Transverse colon (tissue), 4 donors: ENCODE results near the gene ABHD6. TPM values are rescaled to one million over a fixed set of nuclear protein-coding genes. Genes with fewer than 3 reads are reported as not detected.

ENCODE experiments used
- DNase-seq: peaks from one replicate; pipeline ENCODE4 v3.0.0-alpha.2; 2019
- H3K27ac ChIP-seq, 4 donors: fragments of 200-600 bp; sonication (generic); 2 replicates each; pipeline ENCODE4 v1.5.1; 2016 to 2018; ENCODE audit warnings: inconsistent platforms in 4 of 4
- H3K27me3 ChIP-seq: fragments of 200-600 bp; sonication (generic); 2 replicates; pipeline ENCODE4 v1.5.1; 2017; ENCODE audit warnings: inconsistent platforms
- H3K36me3 ChIP-seq, 4 donors: fragments of 200-600 bp; sonication (generic); 2 replicates each; pipeline ENCODE4 v1.5.1; 2017 to 2019; ENCODE audit warnings: inconsistent platforms in 4 of 4
- H3K4me1 ChIP-seq, 4 donors: fragments of 200-600 bp; sonication (generic); 2 replicates each; pipeline ENCODE4 v1.5.1; 2017 to 2020; ENCODE audit warnings: inconsistent platforms in 4 of 4
- H3K4me3 ChIP-seq, 4 donors: fragments of 200-600 bp; sonication (generic); 1 replicate in 1 of 4; 2 replicates in 3 of 4; pipeline versions ENCODE4 v1.5.1 to v1.6.1; 2017 to 2019; ENCODE audit warnings: inconsistent platforms in 4 of 4
- H3K9me3 ChIP-seq, 2 donors: fragments of 200-600 bp; sonication (generic); 2 replicates each; pipeline ENCODE4 v1.5.1; 2017 to 2019; ENCODE audit warnings: inconsistent platforms in 2 of 2
- EP300 ChIP-seq: sonication (generic); formaldehyde crosslinking; IDR thresholded peaks from one replicate; pipeline ENCODE4 v1.6.1; 2017; ENCODE audit warnings: antibody characterized with exemption, low read depth
- POLR2A ChIP-seq: fragments of 450-650 bp; IDR thresholded peaks from one replicate; pipeline ENCODE4 v1.6.1; 2016; ENCODE audit warnings: antibody characterized with exemption, mild to moderate bottlenecking, moderate library complexity
- POLR2AphosphoS5 ChIP-seq, 3 donors: sonication (generic); formaldehyde crosslinking; IDR thresholded peaks; one replicate each; pipeline ENCODE4 v1.6.1; 2016; ENCODE audit warnings: antibody characterized with exemption in 3 of 3
- WGBS, 2 donors: methylation state at CpG; one replicate each; pipeline ENCODE4 v1.1.5; 2018; ENCODE audit warnings: low coverage in 1 of 2; 5-methylcytosine and 5-hydroxymethylcytosine counted together
- in situ Hi-C, 4 donors: fragments of 200-750 bp; cut with MboI; loops; one replicate each; pipeline versions ENCODE4 v1.15.0 to v1.15.1; 2017; ENCODE audit warnings: low sequenced_read_pairs in 3 of 4, low pct_ligation_motif_present in 1 of 4, low pct_unique_long_range_greater_than_20kb in 1 of 4
- intact Hi-C: fragments of 100-400 bp; cut with DNase I; formaldehyde crosslinking; loops from one replicate; pipeline ENCODE4 v1.15.1; 2023; ENCODE audit warnings: low total_unique reads
- total RNA-seq, 4 donors: library from RNA; depleted of rRNA; stranded (reverse); fragments of >200 nt; gene quantifications; one replicate each; pipeline ENCODE4 v1.1.0, GENCODE V29; 2016
- TF ChIP-seq, protein P1 (sequence below), 5 experiments: fragments of 200-600 bp in 3 of 5; fragments of 450-650 bp in 2 of 5; sonication (generic) in 3 of 5; IDR thresholded peaks; 1 replicate in 2 of 5; 2 replicates in 3 of 5; pipeline ENCODE4 v1.5.1; 2016 to 2017; ENCODE audit warnings: antibody characterized with exemption in 5 of 5, inconsistent platforms in 3 of 5, mild to moderate bottlenecking in 2 of 5, moderate library complexity in 1 of 5

Gene ABHD6
- total RNA-seq, 4 donors from 2014 or later, result 5.2 to 68.1 (median 32.0) TPM

DNA sequence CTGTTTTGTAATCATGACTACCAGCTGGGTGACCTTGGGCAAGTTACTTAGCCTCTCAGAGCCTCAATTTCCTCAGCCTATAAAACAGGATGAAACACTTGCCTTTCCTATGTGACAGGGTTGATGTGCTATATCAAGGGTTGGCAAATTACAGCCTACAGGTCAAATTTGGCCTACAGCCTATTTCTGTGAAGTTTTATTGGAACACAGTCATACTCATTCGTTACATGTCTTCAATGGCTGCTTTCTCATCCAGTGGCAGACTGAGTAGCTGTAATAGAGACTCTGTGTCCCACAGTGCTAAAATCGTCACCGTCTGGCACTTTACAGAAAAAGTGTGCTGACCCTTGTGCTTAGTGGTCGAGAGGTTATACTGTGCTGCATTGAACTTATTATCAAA, 16.6 kb downstream of the ABHD6 start:
- no peaks in the 10 kb centered on the region for H3K27me3 ChIP-seq
- H3K27ac ChIP-seq, result peak overlapping the region; percentile 32 to 78 (median 58)
- H3K36me3 ChIP-seq, result peaks cover 0 to 12% (median 4%) of the 10 kb centered on the region in 4 donors
- WGBS, 2 donors, result 20 to 63% methylated on average over 2 to 4 of the region's 4 CpGs
- in situ Hi-C loops (no loop called here), intact Hi-C loops (no loop called here)
- H3K4me3 ChIP-seq, result no peak overlapping the region
- H3K9me3 ChIP-seq, result no peaks in the 10 kb centered on the region
- TF ChIP-seq, protein P1, sequence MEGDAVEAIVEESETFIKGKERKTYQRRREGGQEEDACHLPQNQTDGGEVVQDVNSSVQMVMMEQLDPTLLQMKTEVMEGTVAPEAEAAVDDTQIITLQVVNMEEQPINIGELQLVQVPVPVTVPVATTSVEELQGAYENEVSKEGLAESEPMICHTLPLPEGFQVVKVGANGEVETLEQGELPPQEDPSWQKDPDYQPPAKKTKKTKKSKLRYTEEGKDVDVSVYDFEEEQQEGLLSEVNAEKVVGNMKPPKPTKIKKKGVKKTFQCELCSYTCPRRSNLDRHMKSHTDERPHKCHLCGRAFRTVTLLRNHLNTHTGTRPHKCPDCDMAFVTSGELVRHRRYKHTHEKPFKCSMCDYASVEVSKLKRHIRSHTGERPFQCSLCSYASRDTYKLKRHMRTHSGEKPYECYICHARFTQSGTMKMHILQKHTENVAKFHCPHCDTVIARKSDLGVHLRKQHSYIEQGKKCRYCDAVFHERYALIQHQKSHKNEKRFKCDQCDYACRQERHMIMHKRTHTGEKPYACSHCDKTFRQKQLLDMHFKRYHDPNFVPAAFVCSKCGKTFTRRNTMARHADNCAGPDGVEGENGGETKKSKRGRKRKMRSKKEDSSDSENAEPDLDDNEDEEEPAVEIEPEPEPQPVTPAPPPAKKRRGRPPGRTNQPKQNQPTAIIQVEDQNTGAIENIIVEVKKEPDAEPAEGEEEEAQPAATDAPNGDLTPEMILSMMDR (IDR thresholded peaks at IDR 0.05), result peak in 1 of 5 experiments; percentile 9
- TF ChIP-seq POLR2AphosphoS5 (IDR thresholded peaks at IDR 0.05) (peak in 2 of 3 donors; percentile 30 to 49), POLR2A (no peak)
- peaks cover 19 to 53% (median 40%) of the 10 kb centered on the region in 4 donors for H3K4me1 ChIP-seq
- DNase-seq, result no peak

DNA sequence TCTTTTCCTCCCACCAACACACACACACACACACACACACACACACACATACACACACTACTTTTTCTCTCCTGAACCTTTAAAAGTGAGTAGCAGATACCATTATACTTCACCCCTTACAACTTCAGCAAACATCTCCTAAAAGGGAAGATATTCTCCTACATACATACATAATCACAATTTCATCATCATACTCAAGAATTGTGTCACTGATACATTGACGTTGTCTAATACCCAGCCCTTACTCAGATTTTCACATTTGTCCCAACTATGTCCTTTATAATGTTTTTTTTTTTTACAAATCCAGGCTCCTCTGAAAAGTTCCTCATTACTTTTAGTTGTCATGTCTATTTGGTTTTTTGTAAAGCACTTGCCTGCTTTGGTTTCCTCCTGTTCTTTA, 18.5 kb downstream of the ABHD6 start:
- in situ Hi-C loops, result no loop called here
- 87 to 92% methylated on average over 1 of the region's 1 CpG for WGBS, 2 donors
- Histone ChIP-seq H3K27me3 (no peaks in the 10 kb centered on the region), H3K4me1 (peaks cover 7 to 34% (median 27%) of the 10 kb centered on the region in 4 donors), H3K9me3 (no peaks in the 10 kb centered on the region), H3K27ac (no peak overlapping the region), H3K4me3 (no peak overlapping the region), H3K36me3 (peaks cover 0 to 12% (median 6%) of the 10 kb centered on the region in 4 donors)
- DNase-seq, result no peak
- TF ChIP-seq POLR2AphosphoS5 (IDR thresholded peaks at IDR 0.05) (no peak), EP300 (no peak)
- intact Hi-C loops, result no loop called here

DNA sequence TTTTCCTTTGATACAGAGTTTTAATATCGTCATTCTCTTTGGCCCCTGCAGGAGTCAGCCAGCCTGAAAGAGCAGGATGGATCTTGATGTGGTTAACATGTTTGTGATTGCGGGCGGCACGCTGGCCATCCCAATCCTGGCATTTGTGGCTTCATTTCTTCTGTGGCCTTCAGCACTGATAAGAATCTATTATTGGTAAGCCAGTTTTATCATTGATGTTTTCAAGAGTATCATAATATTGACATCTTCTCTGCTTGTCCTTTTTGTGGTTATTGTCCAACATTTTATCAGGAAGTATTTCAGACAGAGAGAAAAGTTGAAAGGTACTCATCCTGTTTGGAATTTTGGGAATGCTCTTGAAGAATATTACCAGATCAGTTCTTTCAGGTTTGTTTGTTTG, 18.9 kb downstream of the ABHD6 start:
- no peak for TF ChIP-seq EP300
- intact Hi-C loops, result no loop called here

DNA sequence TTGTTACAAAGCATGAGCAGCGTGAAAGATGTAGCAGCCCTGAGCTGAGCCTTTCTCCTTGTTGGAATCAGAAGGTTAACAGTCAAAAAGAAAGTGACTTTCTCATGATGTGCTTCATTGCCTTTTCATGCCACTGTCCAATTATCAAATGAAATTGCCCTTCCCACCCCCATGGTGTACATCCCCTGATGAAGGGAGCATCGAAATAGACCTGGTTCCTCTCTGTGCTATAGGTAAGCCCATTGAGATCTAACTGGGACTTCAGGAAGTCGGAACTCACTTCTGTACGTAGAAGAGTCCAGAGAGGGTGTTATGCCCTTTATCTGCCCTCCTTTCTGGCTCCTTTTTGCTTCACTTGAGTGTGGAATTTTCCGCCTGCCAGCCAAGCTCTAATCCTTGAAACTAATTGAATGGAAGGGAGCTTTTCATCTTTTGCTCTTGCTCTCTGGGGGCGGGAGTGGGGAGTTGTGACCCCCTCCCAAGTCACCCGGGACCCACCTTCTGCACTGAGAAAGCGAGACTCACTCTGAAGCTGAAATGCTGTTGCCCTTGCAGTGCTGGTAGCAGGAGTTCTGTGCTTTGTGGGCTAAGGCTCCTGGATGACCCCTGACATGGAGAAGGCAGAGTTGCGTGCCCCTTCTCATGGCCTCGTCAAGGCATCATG, 20.9 kb downstream of the ABHD6 start:
- peaks cover 0 to 11% (median 7%) of the 10 kb centered on the region in 4 donors for H3K4me1 ChIP-seq
- H3K36me3 ChIP-seq, result peaks cover 0 to 12% (median 6%) of the 10 kb centered on the region in 4 donors
- 90% methylated on average over 8 to 10 of the region's 10 CpGs for WGBS, 2 donors
- no peaks in the 10 kb centered on the region for H3K27me3 ChIP-seq
- in situ Hi-C loops, result no loop called here
- H3K4me3 ChIP-seq, result no peak overlapping the region
- intact Hi-C loops, result no loop called here
- DNase-seq, result no peak
- no peak overlapping the region for H3K27ac ChIP-seq
- TF ChIP-seq POLR2A (no peak), EP300 (no peak), POLR2AphosphoS5 (IDR thresholded peaks at IDR 0.05) (no peak)
- TF ChIP-seq, protein P1 (IDR thresholded peaks at IDR 0.05), result no peak
- H3K9me3 ChIP-seq, result no peaks in the 10 kb centered on the region

More for the DNA sequence above, 18.9 kb downstream of the ABHD6 start:
- Histone ChIP-seq H3K36me3 (peaks cover 0 to 12% (median 6%) of the 10 kb centered on the region in 4 donors), H3K27me3 (no peaks in the 10 kb centered on the region), H3K9me3 (no peaks in the 10 kb centered on the region), H3K4me1 (peaks cover 7 to 30% (median 24%) of the 10 kb centered on the region in 4 donors), H3K27ac (no peak overlapping the region), H3K4me3 (no peak overlapping the region)
- in situ Hi-C loops, result no loop called here
- no peak for DNase-seq
- 78 to 100% methylated on average over 1 to 4 of the region's 4 CpGs for WGBS, 2 donors

DNA sequence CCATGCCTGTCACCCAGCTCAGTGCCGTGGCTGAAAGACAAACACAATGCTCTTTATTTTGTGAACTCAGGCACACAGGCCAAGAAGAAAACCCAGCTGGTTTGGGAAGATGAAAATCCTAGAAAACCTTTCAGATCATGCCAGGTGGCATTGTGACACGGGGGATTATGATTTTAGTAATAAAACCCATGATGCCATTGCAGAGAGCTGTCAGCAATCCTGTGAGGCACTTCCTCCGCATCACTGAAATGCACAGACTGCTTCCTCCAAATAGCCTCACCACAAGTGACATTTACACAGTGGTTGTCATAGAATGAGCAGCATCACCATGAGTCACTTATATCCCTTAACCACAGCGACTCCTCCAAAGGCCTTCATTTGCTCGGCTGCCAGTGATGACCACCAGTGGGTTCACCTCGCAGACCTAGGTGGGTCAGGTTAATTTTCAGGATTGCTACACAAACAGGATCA, 22.7 kb downstream of the ABHD6 start:
- Histone ChIP-seq H3K4me3 (no peak overlapping the region), H3K9me3 (no peaks in the 10 kb centered on the region), H3K27ac (no peak overlapping the region), H3K36me3 (peaks cover 0 to 12% (median 6%) of the 10 kb centered on the region in 4 donors), H3K4me1 (no peaks in the 10 kb centered on the region), H3K27me3 (no peaks in the 10 kb centered on the region)
- WGBS, 2 donors, result 75 to 83% methylated on average over 2 to 6 of the region's 6 CpGs
- intact Hi-C loops, result no loop called here
- TF ChIP-seq, protein P1 (IDR thresholded peaks at IDR 0.05), result no peak
- TF ChIP-seq EP300 (no peak), POLR2AphosphoS5 (IDR thresholded peaks at IDR 0.05) (no peak), POLR2A (no peak)
- no peak for DNase-seq
- in situ Hi-C loops, result no loop called here
